ENCODE data around the gene ZNF697. TPM values are rescaled to one million over a fixed set of nuclear protein-coding genes. Genes with fewer than 3 reads are reported as not detected.

ZNF697 gene
- total RNA-seq, 1 donor from 2014 or later = 46.1 TPM

- Histone ChIP-seq H3K27me3 (ENCODE audit: insufficient read depth, low read length) (peaks cover 21% of the 10 kb centered on the region), H3K4me3 (ENCODE audit: insufficient read depth, low read depth, low read length) (no peak overlapping the region), H3K4me1 (ENCODE audit: insufficient read depth, low read length) (no peaks in the 10 kb centered on the region), H4K20me1 (ENCODE audit: insufficient read depth, low read length) (no peaks in the 10 kb centered on the region), H3K9me3 (ENCODE audit: insufficient read depth, low read depth, low read length) (no peaks in the 10 kb centered on the region), H3K27ac (ENCODE audit: low read depth, low read length) (no peak overlapping the region), H3K9ac (ENCODE audit: low read length) (no peak overlapping the region), H3K79me2 (ENCODE audit: insufficient read depth, low read length) (no peaks in the 10 kb centered on the region), H2AFZ (ENCODE audit: low read depth, low read length) (no peak overlapping the region), H3K4me2 (ENCODE audit: low read length) (no peak overlapping the region), H3K36me3 (ENCODE audit: insufficient read depth, low read length) (no peaks in the 10 kb centered on the region)
- no peak for DNase-seq (ENCODE audit: low read depth)
- H3K4me3 Mint-ChIP-seq (ENCODE audit: unreplicated experiment) = no peak overlapping the region
- no peak overlapping the region for H3K27ac Mint-ChIP-seq (ENCODE audit: unreplicated experiment)
- TF ChIP-seq, protein P1, sequence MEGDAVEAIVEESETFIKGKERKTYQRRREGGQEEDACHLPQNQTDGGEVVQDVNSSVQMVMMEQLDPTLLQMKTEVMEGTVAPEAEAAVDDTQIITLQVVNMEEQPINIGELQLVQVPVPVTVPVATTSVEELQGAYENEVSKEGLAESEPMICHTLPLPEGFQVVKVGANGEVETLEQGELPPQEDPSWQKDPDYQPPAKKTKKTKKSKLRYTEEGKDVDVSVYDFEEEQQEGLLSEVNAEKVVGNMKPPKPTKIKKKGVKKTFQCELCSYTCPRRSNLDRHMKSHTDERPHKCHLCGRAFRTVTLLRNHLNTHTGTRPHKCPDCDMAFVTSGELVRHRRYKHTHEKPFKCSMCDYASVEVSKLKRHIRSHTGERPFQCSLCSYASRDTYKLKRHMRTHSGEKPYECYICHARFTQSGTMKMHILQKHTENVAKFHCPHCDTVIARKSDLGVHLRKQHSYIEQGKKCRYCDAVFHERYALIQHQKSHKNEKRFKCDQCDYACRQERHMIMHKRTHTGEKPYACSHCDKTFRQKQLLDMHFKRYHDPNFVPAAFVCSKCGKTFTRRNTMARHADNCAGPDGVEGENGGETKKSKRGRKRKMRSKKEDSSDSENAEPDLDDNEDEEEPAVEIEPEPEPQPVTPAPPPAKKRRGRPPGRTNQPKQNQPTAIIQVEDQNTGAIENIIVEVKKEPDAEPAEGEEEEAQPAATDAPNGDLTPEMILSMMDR (IDR thresholded peaks at IDR 0.05; ENCODE audit: insufficient read depth, low read depth, low read length) = no peak
- no peak for TF ChIP-seq EZH2 (IDR thresholded peaks at IDR 0.05; ENCODE audit: insufficient read depth, low read length)
- no peaks in the 10 kb centered on the region for H3K27me3 Mint-ChIP-seq (ENCODE audit: low read depth, unreplicated experiment)
- H3K36me3 Mint-ChIP-seq (ENCODE audit: low read depth, unreplicated experiment) = no peaks in the 10 kb centered on the region
- H3K9me3 Mint-ChIP-seq (ENCODE audit: unreplicated experiment) = no peaks in the 10 kb centered on the region
- peaks cover 3% of the 10 kb centered on the region for H3K4me1 Mint-ChIP-seq (ENCODE audit: low read depth, unreplicated experiment)
- FAIRE-seq = no peak
These were observed 34.1 kb upstream of the ZNF697 start for GRCh38 chr1:119682141-119682540.

DNA sequence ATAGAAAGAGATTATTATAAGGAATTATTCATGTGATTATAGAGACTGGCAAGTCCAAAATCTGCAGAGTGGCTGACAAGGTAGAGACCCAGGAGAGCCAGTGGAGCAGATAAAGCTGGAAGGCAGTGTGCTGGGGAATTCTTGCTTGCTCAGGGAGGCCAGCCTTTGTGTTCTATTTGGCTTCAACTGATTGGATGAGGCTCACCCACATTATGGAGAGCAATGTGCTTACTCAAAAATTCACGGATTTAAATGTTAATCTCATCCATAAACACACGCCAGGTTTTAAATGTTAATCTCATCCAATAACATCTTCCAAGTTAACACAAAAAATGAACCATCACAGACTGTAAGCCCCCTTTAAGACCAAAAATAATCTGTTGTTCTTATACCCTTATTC is 33.5 kb upstream of the ZNF697 start:
- Histone ChIP-seq H3K4me1 (ENCODE audit: insufficient read depth, low read length) (no peaks in the 10 kb centered on the region), H4K20me1 (ENCODE audit: insufficient read depth, low read length) (no peaks in the 10 kb centered on the region), H3K27ac (ENCODE audit: low read depth, low read length) (no peak overlapping the region), H3K4me2 (ENCODE audit: low read length) (no peak overlapping the region), H3K9me3 (ENCODE audit: insufficient read depth, low read depth, low read length) (no peaks in the 10 kb centered on the region), H2AFZ (ENCODE audit: low read depth, low read length) (no peak overlapping the region), H3K27me3 (ENCODE audit: insufficient read depth, low read length) (peaks cover 21% of the 10 kb centered on the region), H3K79me2 (ENCODE audit: insufficient read depth, low read length) (no peaks in the 10 kb centered on the region), H3K4me3 (ENCODE audit: insufficient read depth, low read depth, low read length) (no peak overlapping the region), H3K9ac (ENCODE audit: low read length) (no peak overlapping the region), H3K36me3 (ENCODE audit: insufficient read depth, low read length) (no peaks in the 10 kb centered on the region)
- Mint-ChIP-seq H3K36me3 (ENCODE audit: low read depth, unreplicated experiment) (no peaks in the 10 kb centered on the region), H3K4me1 (ENCODE audit: low read depth, unreplicated experiment) (peaks cover 3% of the 10 kb centered on the region), H3K27me3 (ENCODE audit: low read depth, unreplicated experiment) (no peaks in the 10 kb centered on the region), H3K4me3 (ENCODE audit: unreplicated experiment) (no peak overlapping the region), H3K27ac (ENCODE audit: unreplicated experiment) (no peak overlapping the region), H3K9me3 (ENCODE audit: unreplicated experiment) (no peaks in the 10 kb centered on the region)
- no peak for TF ChIP-seq EZH2 (IDR thresholded peaks at IDR 0.05; ENCODE audit: insufficient read depth, low read length)
- TF ChIP-seq, protein P1 (IDR thresholded peaks at IDR 0.05; ENCODE audit: insufficient read depth, low read depth, low read length) = no peak
- no peak for DNase-seq (ENCODE audit: low read depth)
- no peak for FAIRE-seq

- H3K4me1 Mint-ChIP-seq (ENCODE audit: low read depth, unreplicated experiment) = peaks cover 4% of the 10 kb centered on the region
- H3K9ac ChIP-seq (ENCODE audit: low read length) = no peak overlapping the region
- H3K9me3 Mint-ChIP-seq (ENCODE audit: unreplicated experiment) = no peaks in the 10 kb centered on the region
- no peaks in the 10 kb centered on the region for H3K9me3 ChIP-seq (ENCODE audit: insufficient read depth, low read depth, low read length)
- no peaks in the 10 kb centered on the region for H3K4me1 ChIP-seq (ENCODE audit: insufficient read depth, low read length)
- no peak overlapping the region for H3K4me3 ChIP-seq (ENCODE audit: insufficient read depth, low read depth, low read length)
- no peak overlapping the region for H3K27ac ChIP-seq (ENCODE audit: low read depth, low read length)
- no peak for DNase-seq (ENCODE audit: low read depth)
- TF ChIP-seq EZH2 (IDR thresholded peaks at IDR 0.05; ENCODE audit: insufficient read depth, low read length) = no peak
- TF ChIP-seq, protein P1 (IDR thresholded peaks at IDR 0.05; ENCODE audit: insufficient read depth, low read depth, low read length) = no peak
- H3K36me3 Mint-ChIP-seq (ENCODE audit: low read depth, unreplicated experiment) = no peaks in the 10 kb centered on the region
- H4K20me1 ChIP-seq (ENCODE audit: insufficient read depth, low read length) = no peaks in the 10 kb centered on the region
- no peak overlapping the region for H3K27ac Mint-ChIP-seq (ENCODE audit: unreplicated experiment)
- H2AFZ ChIP-seq (ENCODE audit: low read depth, low read length) = no peak overlapping the region
- no peak overlapping the region for H3K4me3 Mint-ChIP-seq (ENCODE audit: unreplicated experiment)
- peaks cover 21% of the 10 kb centered on the region for H3K27me3 ChIP-seq (ENCODE audit: insufficient read depth, low read length)
- H3K27me3 Mint-ChIP-seq (ENCODE audit: low read depth, unreplicated experiment) = no peaks in the 10 kb centered on the region
- H3K79me2 ChIP-seq (ENCODE audit: insufficient read depth, low read length) = no peaks in the 10 kb centered on the region
- H3K36me3 ChIP-seq (ENCODE audit: insufficient read depth, low read length) = no peaks in the 10 kb centered on the region
- no peak overlapping the region for H3K4me2 ChIP-seq (ENCODE audit: low read length)
- FAIRE-seq = no peak
These were observed 32.7 kb upstream of the ZNF697 start for GRCh38 chr1:119680723-119681122.

Data from astrocyte (in vitro differentiated cells and primary cell).